ENCODE data around the gene PCBP3.
"Not testable (repeated sequence)": the region's sequence is repeated elsewhere in the genome, so short reads cannot be mapped to it uniquely, and the experiment has no call there.

- TF ChIP-seq CTCF (IDR thresholded peaks at IDR 0.05; ENCODE audit: low read length); EZH2phosphoT487 (IDR thresholded peaks at IDR 0.05; ENCODE audit: low read length); EZH2 (optimal IDR thresholded peaks at IDR 0.05; ENCODE audit: low read depth, low read length): not testable (repeated sequence)
These were observed 172.3 kb downstream of the PCBP3 start for GRCh38 chr21:45815781-45816180.

Data from MM.1S (cell line).